Lower lobe of right lung (tissue), 2 donors: Measurements from ENCODE around the gene ABCC3. TPM values are rescaled to one million over a fixed set of nuclear protein-coding genes. Genes with fewer than 3 reads are reported as not detected.
A peak's percentile ranks its signal among the peaks of the same experiment; 100 is the strongest.
"Not testable (repeated sequence)": the region's sequence is repeated elsewhere in the genome, so short reads cannot be mapped to it uniquely, and the experiment has no call there.

Experiments used
- ATAC-seq, 2 donors: fragments of 200-7000 bp; cut with Tn5 transposase; one replicate each; pipeline ENCODE4 v1.9.1; 2020 to 2022; ENCODE audit warnings: mild to moderate bottlenecking in 2 of 2, moderate library complexity in 2 of 2
- DNase-seq: peaks from one replicate; pipeline ENCODE4 v3.0.0-alpha.2; 2020
- H3K27ac ChIP-seq: fragments of 200-600 bp; one replicate; pipeline ENCODE4 v1.8.0; 2022
- H3K27me3 ChIP-seq: fragments of 200-600 bp; one replicate; pipeline ENCODE4 v1.8.0; 2022; ENCODE audit warnings: low read depth
- H3K36me3 ChIP-seq: fragments of 200-600 bp; one replicate; pipeline ENCODE4 v1.8.0; 2022; ENCODE audit warnings: mild to moderate bottlenecking
- H3K4me1 ChIP-seq: fragments of 200-600 bp; one replicate; pipeline ENCODE4 v1.8.0; 2022
- H3K4me3 ChIP-seq: fragments of 200-600 bp; one replicate; pipeline ENCODE4 v1.8.0; 2022; ENCODE audit warnings: mild to moderate bottlenecking
- H3K9me3 ChIP-seq: fragments of 200-600 bp; one replicate; pipeline ENCODE4 v1.8.0; 2022
- CTCF ChIP-seq: fragments of 200-600 bp; IDR thresholded peaks from one replicate; pipeline ENCODE4 v1.8.0; 2022; ENCODE audit warnings: antibody characterized with exemption, mild to moderate bottlenecking
- intact Hi-C: fragments of 100-400 bp; cut with DNase I; formaldehyde crosslinking; loops from one replicate; pipeline ENCODE4 v1.11.0; 2022
- total RNA-seq: library from RNA; stranded (reverse); fragmentation: NEBNext Ultra II Directional; extraction: Animal tissue kit (Norgen Biotek cat#: 25700); gene quantifications from one replicate; pipeline ENCODE4 v1.2.1, GENCODE V29; 2021
- donor health status: DM: no; HTN: yes; CAD: no; lungs with severe emphysema.

Gene ABCC3
- total RNA-seq, 1 donor from 2014 or later = 41.7 TPM

GRCh38 chr17:50719924-50720794 is 85.5 kb downstream of the ABCC3 start:
- TF ChIP-seq CTCF = no peak
- peak in 1 of 2 donors; percentile 26 for ATAC-seq
- intact Hi-C loops = no loop called here
- Histone ChIP-seq H3K36me3 (no peaks in the 10 kb centered on the region), H3K4me1 (peaks cover 39% of the 10 kb centered on the region), H3K9me3 (no peaks in the 10 kb centered on the region), H3K27ac (peak overlapping the region; percentile 98), H3K27me3 (no peaks in the 10 kb centered on the region), H3K4me3 (peak overlapping the region; percentile 98)
- no peak for DNase-seq

GRCh38 chr17:50721194-50722010 is 86.7 kb downstream of the ABCC3 start:
- Histone ChIP-seq H3K36me3 (no peaks in the 10 kb centered on the region), H3K4me1 (peaks cover 51% of the 10 kb centered on the region), H3K27me3 (no peaks in the 10 kb centered on the region), H3K9me3 (no peaks in the 10 kb centered on the region), H3K27ac (no peak overlapping the region), H3K4me3 (peak overlapping the region; percentile 98)
- no peak for DNase-seq
- intact Hi-C loops = no loop called here
- ATAC-seq = no peak
- TF ChIP-seq CTCF = no peak

- H3K36me3 ChIP-seq = no peaks in the 10 kb centered on the region
- ATAC-seq (no peak), DNase-seq (no peak)
- H3K4me3 ChIP-seq = no peak overlapping the region
- peaks cover 64% of the 10 kb centered on the region for H3K4me1 ChIP-seq
- intact Hi-C loops = no loop called here
- H3K27me3 ChIP-seq = no peaks in the 10 kb centered on the region
- TF ChIP-seq CTCF = no peak
- no peaks in the 10 kb centered on the region for H3K9me3 ChIP-seq
- no peak overlapping the region for H3K27ac ChIP-seq
Measured at GRCh38 chr17:50722746-50723145, 88.1 kb downstream of the ABCC3 start.

GRCh38 chr17:50724622-50725021 is 89.9 kb downstream of the ABCC3 start:
- intact Hi-C loops, H3K4me3 ChIP-seq, H3K9me3 ChIP-seq, H3K27me3 ChIP-seq, H3K27ac ChIP-seq, H3K36me3 ChIP-seq, DNase-seq, ATAC-seq: not testable (repeated sequence)
- peaks cover 83% of the 10 kb centered on the region for H3K4me1 ChIP-seq

GRCh38 chr17:50725769-50726655 is 91.3 kb downstream of the ABCC3 start:
- no peak for TF ChIP-seq CTCF
- intact Hi-C loops = no loop called here
- Histone ChIP-seq H3K27me3 (no peaks in the 10 kb centered on the region), H3K4me1 (peaks cover 89% of the 10 kb centered on the region), H3K27ac (no peak overlapping the region), H3K4me3 (no peak overlapping the region), H3K36me3 (no peaks in the 10 kb centered on the region), H3K9me3 (no peaks in the 10 kb centered on the region)
- no peak for DNase-seq
- no peak for ATAC-seq
